Measurements from ENCODE around the gene PLAAT2. TPM values are rescaled to one million over a fixed set of nuclear protein-coding genes. Genes with fewer than 3 reads are reported as not detected.

The PLAAT2 gene
- total and polyA plus RNA-seq, 2 donors (not counting 1 experiment from before 2014, with no cell fraction given) = 4.0 TPM; not detected in 1

DNA sequence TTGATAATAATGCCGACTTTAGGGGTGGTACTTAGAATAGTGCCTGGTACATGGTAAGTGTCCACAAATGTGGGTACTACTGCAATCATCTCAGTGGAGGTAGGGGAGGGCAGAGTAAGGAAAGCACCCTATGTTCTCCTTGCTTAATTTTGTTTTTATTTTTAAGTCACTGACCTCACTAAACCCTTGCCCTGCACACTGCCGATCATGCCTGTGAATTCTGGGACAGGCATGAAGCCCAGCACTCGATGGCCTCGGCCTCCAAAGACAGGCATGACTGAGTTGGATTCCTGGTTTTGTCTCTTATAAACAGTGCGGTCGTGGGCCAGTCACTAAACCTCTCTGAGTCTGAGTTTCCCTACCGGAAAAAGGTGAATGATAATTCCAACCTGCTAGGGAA, 50.4 kb downstream of the PLAAT2 start:
- Histone ChIP-seq H3K4me3 (ENCODE audit: control extremely low read depth in 1 of 5, extremely low read depth in 1 of 5, insufficient read depth in 1 of 5, low read depth in 2 of 5, low read length in 4 of 5) (no peak overlapping the region), H3K4me2 (replicated peaks; ENCODE audit: low read depth, low read length, poor library complexity, severe bottlenecking) (no peak overlapping the region), H3K27ac (ENCODE audit: low read length in 2 of 2) (no peak overlapping the region), H3K4me1 (ENCODE audit: control insufficient read depth in 2 of 2, insufficient read depth in 2 of 2, low read length in 2 of 2) (no peaks in the 10 kb centered on the region), H3K36me3 (replicated peaks in 1 of 2; ENCODE audit: control extremely low read depth in 1 of 2, control insufficient read depth in 1 of 2, extremely low read depth in 1 of 2, insufficient read depth in 2 of 2, low read length in 1 of 2) (no peaks in the 10 kb centered on the region), H3K79me2 (ENCODE audit: control insufficient read depth, insufficient read depth, low read length) (no peaks in the 10 kb centered on the region), H4K20me1 (ENCODE audit: control insufficient read depth, insufficient read depth, low read length, poor library complexity, severe bottlenecking) (no peaks in the 10 kb centered on the region), H3K9ac (ENCODE audit: low read length) (no peak overlapping the region), H3K27me3 (replicated peaks in 1 of 4; ENCODE audit: control extremely low read depth in 1 of 4, control insufficient read depth in 3 of 4, insufficient read depth in 4 of 4, low read length in 3 of 4) (peaks cover 0 to 10% (median 0%) of the 10 kb centered on the region in 4 experiments), H2AFZ (ENCODE audit: insufficient read depth, low read depth, low read length, poor library complexity, severe bottlenecking) (no peak overlapping the region), H3K9me3 (ENCODE audit: control extremely low read depth in 1 of 3, control insufficient read depth in 2 of 3, insufficient read depth in 1 of 3, low read length in 2 of 3) (no peaks in the 10 kb centered on the region)
- ChIA-PET CTCF (interaction anchor here (1.0 kb wide), 1 partner anchor 321 kb away, joined by 3 read pairs; no protein-coding TSS in a partner anchor), POLR2A (no interaction called here)
- Mint-ChIP-seq H3K27me3 (peaks cover 11% of the 10 kb centered on the region), H3K9me3 (ENCODE audit: insufficient read depth) (no peaks in the 10 kb centered on the region), H3K27ac (no peak overlapping the region), H3K4me3 (no peak overlapping the region), H3K4me1 (no peaks in the 10 kb centered on the region)
- no peak for TF ChIP-seq CTCF (IDR thresholded peaks at IDR 0.05)
- TF ChIP-seq EZH2 (IDR thresholded peaks at IDR 0.05; ENCODE audit: borderline replicate concordance, insufficient read depth, low read depth, low read length, poor library complexity, severe bottlenecking) = no peak
- no peak for ATAC-seq (ENCODE audit: low read depth)
- DNase-seq = no peak
- intact Hi-C loops (cut with micrococcal nuclease) = no loop called here
- WGBS (ENCODE audit: insufficient coverage) = 92% methylated on average over 6 of the region's 7 CpGs

DNA sequence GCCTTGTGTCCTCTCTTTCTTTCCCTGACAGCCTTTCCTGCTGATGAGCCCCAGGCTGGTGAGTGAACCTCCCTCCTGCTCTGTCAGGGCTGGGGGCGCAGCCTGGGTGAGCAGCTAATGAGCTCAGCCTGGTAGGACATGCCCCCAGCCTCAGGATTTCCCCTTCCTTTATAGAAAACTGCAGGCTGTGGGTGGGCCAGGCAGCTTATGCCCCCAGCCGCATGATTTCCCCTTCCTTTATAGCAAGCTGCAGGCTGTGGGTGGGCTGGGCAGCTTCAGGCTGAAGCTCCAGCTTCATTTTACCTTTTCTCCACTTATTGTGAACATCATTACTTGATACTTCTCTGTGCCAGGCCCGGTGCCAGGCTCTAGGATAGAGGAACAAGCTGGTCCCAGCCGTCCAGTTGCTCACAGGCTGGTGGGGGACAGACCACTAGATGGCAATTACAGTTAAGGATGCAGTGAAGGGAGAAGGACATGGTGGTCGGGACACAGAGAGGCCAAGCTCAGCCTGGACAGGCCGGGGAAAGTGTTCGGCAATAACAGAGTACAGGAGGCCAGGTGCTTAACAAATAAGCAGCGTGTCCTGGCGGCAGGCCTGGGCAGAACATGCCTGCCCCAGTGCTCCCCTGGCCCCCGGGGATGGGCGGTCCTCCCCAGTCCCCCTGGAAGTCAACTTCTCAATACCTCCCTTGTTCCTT, 52.0 kb downstream of the PLAAT2 start:
- H3K4me1 Mint-ChIP-seq = no peaks in the 10 kb centered on the region
- Histone ChIP-seq H2AFZ (ENCODE audit: insufficient read depth, low read depth, low read length, poor library complexity, severe bottlenecking) (no peak overlapping the region), H4K20me1 (ENCODE audit: control insufficient read depth, insufficient read depth, low read length, poor library complexity, severe bottlenecking) (no peaks in the 10 kb centered on the region), H3K4me1 (ENCODE audit: control insufficient read depth in 2 of 2, insufficient read depth in 2 of 2, low read length in 2 of 2) (peaks cover 0 to 2% of the 10 kb centered on the region in 2 donors), H3K4me2 (replicated peaks; ENCODE audit: low read depth, low read length, poor library complexity, severe bottlenecking) (no peak overlapping the region), H3K9ac (ENCODE audit: low read length) (no peak overlapping the region), H3K9me3 (ENCODE audit: control extremely low read depth in 1 of 3, control insufficient read depth in 2 of 3, insufficient read depth in 1 of 3, low read length in 2 of 3) (no peaks in the 10 kb centered on the region), H3K27ac (ENCODE audit: low read length in 2 of 2) (no peak overlapping the region), H3K79me2 (ENCODE audit: control insufficient read depth, insufficient read depth, low read length) (no peaks in the 10 kb centered on the region), H3K36me3 (replicated peaks in 1 of 2; ENCODE audit: control extremely low read depth in 1 of 2, control insufficient read depth in 1 of 2, extremely low read depth in 1 of 2, insufficient read depth in 2 of 2, low read length in 1 of 2) (no peaks in the 10 kb centered on the region), H3K27me3 (replicated peaks in 1 of 4; ENCODE audit: control extremely low read depth in 1 of 4, control insufficient read depth in 3 of 4, insufficient read depth in 4 of 4, low read length in 3 of 4) (peaks cover 0 to 22% (median 1%) of the 10 kb centered on the region in 4 experiments), H3K4me3 (ENCODE audit: control extremely low read depth in 1 of 5, extremely low read depth in 1 of 5, insufficient read depth in 1 of 5, low read depth in 2 of 5, low read length in 4 of 5) (no peak overlapping the region)
- H3K9me3 Mint-ChIP-seq (ENCODE audit: insufficient read depth) = no peaks in the 10 kb centered on the region
- WGBS (ENCODE audit: insufficient coverage) = 83% methylated on average over 11 of the region's 11 CpGs
- intact Hi-C loops (cut with micrococcal nuclease) = no loop called here
- H3K27me3 Mint-ChIP-seq = peaks cover 17% of the 10 kb centered on the region
- no peak for DNase-seq
- TF ChIP-seq CTCF (IDR thresholded peaks at IDR 0.05) = no peak
- TF ChIP-seq EZH2 (IDR thresholded peaks at IDR 0.05; ENCODE audit: borderline replicate concordance, insufficient read depth, low read depth, low read length, poor library complexity, severe bottlenecking) = no peak
- no peak overlapping the region for H3K4me3 Mint-ChIP-seq
- ChIA-PET CTCF (interaction anchor here (0.8 to 1.4 kb wide), 2 partner anchors 8 to 32 kb away, joined by 3 read pairs; no protein-coding TSS in a partner anchor), POLR2A (no interaction called here)
- no peak overlapping the region for H3K27ac Mint-ChIP-seq
- no peak for ATAC-seq (ENCODE audit: low read depth)
